Measurements from ENCODE around the gene SNAPC1.

DNA sequence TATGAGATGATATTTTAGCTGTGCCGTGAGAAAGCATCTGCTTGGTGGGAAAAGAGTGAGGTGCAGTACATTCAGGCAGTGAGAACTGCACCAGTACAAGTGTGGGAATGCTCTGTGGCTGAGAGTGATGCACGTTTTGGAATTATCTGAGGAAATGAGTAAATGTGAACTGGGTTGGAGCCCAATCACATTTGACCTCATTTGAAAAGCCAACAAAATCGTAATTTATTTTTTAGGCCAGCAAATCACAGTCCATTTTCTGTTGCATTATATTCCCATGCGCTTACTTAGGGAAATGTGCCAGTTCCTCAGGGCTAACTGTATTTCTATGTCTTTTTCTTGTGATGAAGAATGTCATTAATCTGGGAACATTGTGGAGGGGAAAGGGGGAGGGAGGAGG lies 77.3 kb downstream of the SNAPC1 start:
- TF ChIP-seq, protein P1, sequence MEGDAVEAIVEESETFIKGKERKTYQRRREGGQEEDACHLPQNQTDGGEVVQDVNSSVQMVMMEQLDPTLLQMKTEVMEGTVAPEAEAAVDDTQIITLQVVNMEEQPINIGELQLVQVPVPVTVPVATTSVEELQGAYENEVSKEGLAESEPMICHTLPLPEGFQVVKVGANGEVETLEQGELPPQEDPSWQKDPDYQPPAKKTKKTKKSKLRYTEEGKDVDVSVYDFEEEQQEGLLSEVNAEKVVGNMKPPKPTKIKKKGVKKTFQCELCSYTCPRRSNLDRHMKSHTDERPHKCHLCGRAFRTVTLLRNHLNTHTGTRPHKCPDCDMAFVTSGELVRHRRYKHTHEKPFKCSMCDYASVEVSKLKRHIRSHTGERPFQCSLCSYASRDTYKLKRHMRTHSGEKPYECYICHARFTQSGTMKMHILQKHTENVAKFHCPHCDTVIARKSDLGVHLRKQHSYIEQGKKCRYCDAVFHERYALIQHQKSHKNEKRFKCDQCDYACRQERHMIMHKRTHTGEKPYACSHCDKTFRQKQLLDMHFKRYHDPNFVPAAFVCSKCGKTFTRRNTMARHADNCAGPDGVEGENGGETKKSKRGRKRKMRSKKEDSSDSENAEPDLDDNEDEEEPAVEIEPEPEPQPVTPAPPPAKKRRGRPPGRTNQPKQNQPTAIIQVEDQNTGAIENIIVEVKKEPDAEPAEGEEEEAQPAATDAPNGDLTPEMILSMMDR (IDR thresholded peaks at IDR 0.05; ENCODE audit: insufficient read depth, low read length, poor library complexity, severe bottlenecking): no peak
- TF ChIP-seq EZH2phosphoT487 (conservative IDR thresholded peaks at IDR 0.05; ENCODE audit: low read length): no peak
